K562 (cell line): ENCODE measurements around the gene C16orf95.

Experiments
- HOMEZ ChIP-seq: fragments of 250-450 bp; sonication (Bioruptor Pico); IDR thresholded peaks from 2 replicates; pipeline ENCODE4 v1.4.0; 2020; ENCODE audit warnings: mild to moderate bottlenecking, moderate library complexity
- PCBP1 ChIP-seq: fragments of 200-400 bp; formaldehyde crosslinking; IDR thresholded peaks from 2 replicates; pipeline ENCODE4 v1.6.1; 2018; ENCODE audit warnings: mild to moderate bottlenecking, low read depth, low read length; ENCODE audit not compliant: poor library complexity, severe bottlenecking
- TFE3 ChIP-seq: fragments of 450-650 bp; formaldehyde crosslinking; IDR thresholded peaks from 2 replicates; pipeline ENCODE4 v1.4.0; 2020; ENCODE audit warnings: mild to moderate bottlenecking, mixed read lengths

GRCh38 chr16:87297918-87298631 lies 19.1 kb downstream of the C16orf95 start:
- TF ChIP-seq TFE3 (CRISPR knock-in tag) (no peak), HOMEZ (CRISPR knock-in tag) (no peak), PCBP1 (no peak)
